HG03064 (cell line): ENCODE measurements around the gene TNN.

Source experiments
- ATAC-seq: cut with Tn5 transposase; IDR thresholded peaks from one replicate; pipeline ENCODE4 v1.9.1; 2021; ENCODE audit warnings: low read depth; ENCODE audit not compliant: unreplicated experiment

TNN gene

DNA sequence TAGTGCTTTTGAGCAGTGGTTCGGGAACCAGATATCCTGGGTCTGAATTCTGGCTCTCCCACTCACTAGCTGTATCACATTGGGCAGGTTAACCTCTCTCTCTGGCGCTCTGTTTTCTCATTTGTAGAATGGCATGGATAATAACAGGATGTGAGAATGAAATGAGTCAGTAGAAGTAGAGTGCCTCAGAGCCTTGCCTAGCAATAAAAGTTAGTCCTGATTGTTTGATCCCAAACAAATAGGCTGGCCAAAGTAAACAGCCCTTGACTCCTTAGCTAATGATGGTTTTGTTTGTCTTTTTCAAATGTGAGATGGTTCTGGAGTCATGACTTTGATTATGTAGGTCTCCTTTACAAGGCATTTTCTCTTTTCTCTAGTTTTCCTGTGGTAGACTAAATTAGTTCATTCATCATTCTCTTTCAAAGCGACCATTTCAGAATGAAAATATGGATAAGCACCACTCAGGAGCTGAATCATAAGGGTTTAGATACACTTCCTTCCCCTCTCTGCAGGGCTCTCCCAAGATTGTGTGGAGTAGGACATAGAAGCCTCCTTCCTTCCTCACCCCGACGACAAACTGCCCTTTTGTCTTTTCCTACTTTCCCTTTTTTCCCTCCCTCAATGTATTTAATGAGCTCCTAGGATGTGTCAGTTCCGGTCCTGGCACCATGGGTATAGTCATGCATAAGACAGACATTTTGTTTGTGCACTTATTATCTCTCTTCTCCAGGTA is 101.8 kb downstream of the TNN start:
- no peak for ATAC-seq

DNA sequence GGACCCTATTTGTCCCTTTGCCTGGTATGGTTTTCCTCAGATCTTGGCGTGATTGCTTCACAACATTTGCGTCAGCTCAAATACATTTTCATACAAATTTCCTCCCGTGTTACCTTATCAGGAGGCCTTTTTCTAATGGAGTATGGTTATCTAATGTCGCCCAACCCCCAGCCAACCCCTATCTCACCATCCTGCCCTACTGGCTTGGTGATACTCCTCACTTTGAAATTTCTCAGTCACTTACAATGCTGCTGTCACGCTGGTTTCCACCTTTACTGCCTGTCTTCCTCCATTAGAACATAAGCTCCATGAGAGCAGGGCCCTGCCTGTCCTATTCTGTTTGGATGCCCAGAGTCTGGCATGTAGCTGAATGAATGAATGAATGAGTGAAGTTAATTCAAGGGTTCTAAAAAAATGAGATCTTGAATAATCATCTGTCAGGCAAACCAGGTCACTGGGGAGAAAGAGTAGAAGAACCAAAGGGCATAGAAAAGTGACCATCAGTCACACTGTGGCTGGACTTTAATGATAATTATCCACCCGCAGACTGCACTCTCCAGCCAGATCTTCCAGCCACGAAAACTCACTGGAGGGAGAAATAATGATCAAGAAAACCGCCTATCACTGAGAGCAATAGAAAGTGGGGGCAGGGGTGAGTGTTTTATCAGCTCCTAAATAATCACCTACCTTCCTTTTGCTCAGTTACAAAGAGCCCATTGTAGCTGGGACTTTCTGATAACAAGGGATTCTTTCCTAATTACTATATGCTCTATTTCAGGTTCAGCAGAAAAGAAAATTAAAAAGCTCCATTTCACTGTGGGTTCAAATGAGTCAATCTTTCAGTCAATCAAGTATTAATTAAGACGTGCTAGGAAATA is 103.6 kb downstream of the TNN start:
- no peak for ATAC-seq

DNA sequence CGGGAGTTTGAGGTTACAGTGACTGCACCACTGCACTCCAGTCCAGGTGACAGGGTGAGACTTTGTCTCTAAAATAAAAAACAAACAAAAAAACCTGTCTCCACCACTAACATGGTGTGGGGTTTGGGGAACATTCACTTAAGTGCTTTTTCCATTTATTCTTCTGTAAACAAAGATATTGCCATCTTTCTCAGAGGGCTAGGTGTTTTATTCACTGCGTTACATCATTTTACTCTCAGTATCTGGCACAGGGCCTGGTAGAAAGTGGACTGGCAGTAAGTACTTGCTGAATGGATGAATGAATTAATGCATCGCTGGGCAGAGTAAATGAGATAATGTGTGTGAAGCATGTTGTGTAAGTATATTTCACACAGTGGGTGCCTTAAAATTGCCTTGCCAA is 104.9 kb downstream of the TNN start:
- no peak for ATAC-seq

DNA sequence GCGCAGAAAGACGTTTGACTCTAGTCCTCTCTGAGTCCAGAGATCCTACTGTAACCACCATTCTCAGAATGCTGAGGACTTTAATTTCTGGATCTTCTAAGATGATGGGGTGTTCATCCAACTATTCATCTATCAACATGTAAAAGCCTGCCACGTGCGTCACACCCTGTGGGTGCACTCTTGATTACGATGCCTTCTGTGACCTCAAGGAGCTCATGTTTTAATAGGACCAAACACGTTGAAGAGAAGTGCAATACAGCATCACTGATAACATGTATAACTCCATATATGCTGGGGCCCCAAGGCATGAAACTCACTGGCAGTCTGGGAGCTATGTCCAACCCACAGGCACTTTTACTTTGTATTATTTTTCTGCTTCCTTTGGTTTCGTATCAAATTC is 105.9 kb downstream of the TNN start:
- no peak for ATAC-seq

DNA sequence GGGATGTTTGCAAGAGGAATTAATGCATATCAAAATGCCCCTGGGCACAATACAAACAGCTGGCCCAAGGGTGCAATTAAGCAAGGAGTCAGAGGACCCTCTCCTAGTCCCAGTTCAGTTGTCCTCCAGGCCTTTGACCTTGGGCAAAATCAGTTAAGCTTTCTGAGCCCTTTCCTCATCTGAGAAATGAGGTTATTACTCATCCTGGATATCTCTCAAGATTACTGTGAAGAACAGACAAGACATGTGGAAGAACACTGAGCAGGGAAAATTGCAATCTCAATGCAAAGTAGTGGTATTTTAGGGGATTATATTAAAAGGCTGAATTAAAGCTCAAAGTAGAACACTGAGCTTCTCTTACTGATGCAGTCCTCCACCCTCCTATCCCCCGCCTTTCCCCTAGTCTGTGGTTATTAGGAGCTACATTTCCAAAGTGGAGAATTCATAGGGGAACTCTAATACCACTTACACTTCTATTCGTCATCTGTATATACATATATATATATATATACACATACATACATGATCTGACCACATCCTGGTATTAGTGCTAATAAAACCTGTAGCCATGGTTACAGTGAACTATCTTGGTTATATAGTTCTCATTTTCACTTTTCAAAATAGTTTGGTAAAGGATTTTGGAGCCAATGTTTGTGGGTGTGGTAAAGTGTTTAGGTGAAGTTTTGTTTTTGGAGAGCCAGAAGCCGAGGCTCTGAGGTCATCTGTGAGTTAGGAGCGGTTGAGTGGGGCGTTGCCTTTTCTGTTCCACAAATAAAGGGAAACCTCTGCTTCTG is 106.9 kb downstream of the TNN start:
- peak; percentile 90 for ATAC-seq

DNA sequence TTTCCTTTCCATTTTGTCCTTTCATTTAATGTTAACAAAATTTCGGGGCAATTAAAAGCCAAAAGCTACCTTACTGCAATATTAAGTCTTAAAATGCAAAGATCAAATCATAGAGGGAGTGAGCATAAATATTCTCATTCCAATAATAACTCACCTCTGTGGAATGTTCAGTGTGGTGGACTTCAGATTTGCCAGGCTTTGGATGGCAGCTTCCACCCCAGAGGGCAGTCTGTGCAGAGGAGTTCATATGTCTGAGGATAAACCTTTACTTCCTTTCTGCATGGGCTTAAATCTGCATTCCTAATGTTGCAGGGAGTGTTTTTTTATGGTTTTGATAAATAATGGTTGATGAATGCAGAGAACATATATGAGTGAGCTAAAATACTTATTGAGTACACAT is 108.6 kb downstream of the TNN start:
- no peak for ATAC-seq

DNA sequence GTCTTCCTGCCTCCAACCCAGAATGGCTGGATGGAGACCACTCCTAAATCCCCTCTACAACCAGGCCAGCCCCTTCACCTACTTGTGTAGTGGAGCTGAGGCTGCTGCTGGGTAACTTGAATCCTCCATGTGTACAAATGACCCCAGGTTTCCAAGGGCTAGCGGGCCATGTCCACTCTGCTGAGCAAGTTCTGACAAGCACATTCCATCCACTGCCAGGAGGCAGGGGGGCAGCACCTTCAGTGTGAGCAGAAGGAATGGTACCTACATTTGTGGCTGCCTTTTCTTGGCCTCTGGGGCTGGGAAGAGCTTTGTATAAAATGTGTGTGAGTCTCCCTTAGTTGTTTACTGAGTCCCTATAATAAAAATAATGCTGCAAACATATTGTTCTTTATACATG is 110.4 kb downstream of the TNN start:
- no peak for ATAC-seq

DNA sequence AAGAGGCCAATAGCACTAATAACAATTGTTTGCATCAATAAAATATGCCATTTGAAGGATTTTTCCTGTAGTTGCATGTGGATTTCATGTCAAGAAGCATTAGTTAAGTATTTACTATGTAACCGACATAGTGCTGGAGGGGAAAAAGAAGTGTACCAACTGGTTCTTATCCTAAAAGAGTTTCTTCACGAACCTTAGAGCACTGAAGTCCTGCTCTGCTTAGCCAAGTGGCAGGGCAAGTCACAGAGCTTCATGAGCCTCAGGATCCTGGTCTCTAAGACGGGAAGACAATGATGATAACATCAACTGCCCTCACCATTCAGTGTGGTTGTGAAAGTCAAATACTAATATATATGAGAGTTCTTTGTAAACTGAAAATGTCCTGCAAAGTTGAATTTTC is 110.8 kb downstream of the TNN start:
- no peak for ATAC-seq

DNA sequence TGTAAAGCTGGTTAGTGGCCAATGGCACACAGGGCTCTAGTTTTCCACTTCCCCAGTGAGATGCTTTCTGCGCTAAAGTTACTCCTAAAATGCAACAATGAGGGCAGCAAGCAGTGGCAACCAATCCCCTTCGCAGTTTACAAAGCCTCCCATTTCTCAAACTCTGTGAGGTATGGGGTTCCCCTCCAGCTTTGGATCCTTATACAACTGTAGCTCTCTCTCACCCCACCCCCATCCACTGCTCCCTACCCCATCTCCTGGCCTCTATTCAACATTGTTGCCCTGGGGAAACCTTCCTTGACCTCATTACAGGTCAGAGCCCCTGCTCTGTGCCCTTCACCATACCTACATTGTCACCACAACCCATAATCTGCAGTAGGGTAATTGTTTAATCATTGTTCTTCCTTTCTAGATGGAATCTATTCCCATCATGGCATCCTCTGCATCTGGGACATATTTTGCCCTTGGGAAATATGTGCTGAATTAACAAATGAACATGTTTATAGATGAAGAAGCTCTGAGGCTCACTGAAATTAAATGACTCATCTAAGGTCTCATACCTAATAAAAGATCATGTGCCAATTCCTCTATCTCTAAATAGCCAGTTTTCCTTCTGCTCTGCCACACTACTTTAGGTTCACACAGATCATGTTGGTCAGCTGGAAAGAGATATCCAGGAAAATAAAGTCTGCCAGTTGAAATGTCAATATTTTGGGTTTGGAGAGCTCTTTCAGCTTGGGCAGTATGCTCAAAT is 112.4 kb downstream of the TNN start:
- ATAC-seq = no peak

DNA sequence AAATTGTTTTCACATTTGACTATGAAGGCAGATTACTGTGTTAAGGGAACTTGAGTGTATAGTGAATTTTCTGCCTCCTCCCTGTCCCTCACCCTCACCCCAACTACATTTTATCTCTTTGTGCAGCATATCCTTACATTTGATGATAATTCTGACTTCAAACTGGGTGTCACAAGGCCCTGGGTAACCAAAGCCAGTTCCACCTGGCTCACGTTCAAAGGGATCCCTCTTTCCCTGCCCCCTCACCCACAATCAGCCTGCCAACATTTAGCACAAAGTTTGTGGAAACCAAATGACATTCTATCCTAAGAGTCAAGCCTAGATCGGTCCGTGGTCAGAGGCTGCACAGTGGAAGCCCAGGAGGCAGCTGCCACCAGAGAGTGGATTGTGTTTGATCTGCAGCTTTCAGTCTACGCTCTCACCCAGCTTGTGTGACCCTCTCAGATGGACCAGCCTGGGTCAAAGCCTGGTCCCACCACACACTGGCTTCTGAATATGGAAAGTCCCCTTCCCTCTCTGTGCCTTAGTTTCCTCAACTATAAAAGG is 114.6 kb downstream of the TNN start:
- ATAC-seq = no peak

DNA sequence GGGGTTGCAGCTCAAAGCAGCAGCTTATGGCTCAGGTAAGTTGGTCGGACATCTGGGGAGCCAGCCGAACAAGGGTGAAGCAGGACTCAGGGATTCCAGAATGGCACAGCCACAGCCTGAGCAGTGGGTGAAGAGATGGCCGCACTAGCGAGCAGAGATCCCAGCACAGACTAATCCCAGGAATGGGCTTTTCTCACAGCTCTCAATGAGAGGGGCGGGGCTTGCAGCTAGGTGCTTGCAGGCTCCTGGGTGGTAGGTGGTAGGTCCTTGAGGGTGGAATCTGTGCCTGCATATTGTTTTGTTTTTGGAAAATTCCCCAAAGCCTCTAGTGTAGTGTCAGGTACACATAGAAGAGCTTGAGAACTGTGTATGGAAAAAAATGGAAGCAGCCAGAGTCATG is 116.0 kb downstream of the TNN start:
- ATAC-seq = no peak

DNA sequence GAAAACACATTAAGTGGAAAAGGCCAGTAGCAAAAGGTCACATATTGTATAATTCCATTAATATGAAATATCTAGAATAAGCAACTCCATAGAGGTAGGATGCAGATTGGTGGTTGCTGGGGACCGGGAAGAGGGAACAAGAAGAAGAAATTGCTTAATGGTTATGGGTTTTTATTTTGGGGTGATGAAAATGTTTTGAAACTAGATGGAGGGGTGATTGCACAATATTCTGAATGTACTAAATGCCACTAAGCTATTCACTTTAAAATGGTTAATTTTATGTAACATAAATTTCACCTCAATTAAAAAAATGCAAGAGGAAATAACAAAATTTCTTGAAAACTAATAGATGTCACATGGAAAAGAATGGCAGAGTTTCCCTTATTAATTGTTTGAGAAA is 118.3 kb downstream of the TNN start:
- no peak for ATAC-seq

DNA sequence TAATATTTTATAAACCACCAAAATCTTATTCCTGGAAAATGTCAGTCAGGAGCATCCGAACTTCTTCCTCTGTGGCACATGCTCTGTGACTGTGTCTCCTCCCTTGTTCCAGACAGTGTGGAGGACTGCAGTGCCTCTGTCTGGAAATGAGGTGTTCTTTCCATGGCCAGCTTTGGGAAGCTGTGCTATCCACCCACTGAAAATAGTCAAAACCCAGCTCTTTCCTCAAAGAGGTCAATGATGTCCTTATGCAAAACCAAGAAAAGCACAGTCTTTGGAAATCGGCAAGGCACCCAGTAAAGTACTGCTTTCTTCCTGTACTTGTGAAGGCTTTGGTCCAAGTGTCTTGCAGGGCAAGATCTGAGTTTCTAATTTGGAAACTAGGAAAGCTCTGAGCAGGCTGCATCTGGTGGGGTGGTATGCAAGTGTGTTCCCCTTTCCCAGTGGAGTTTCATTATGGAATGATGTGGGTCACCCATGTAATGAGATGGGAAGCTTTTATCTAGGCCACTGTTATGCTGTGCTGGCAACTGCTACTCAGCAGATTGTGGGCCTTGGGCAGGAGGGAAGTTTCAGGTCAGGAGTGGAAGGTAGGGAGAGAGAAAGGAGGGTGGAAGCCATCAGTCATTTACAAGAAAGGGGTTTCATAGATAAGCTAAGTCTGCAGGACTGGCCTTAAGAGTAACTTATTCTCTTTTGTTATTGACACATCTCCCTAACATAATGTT is 119.0 kb downstream of the TNN start:
- ATAC-seq = no peak

DNA sequence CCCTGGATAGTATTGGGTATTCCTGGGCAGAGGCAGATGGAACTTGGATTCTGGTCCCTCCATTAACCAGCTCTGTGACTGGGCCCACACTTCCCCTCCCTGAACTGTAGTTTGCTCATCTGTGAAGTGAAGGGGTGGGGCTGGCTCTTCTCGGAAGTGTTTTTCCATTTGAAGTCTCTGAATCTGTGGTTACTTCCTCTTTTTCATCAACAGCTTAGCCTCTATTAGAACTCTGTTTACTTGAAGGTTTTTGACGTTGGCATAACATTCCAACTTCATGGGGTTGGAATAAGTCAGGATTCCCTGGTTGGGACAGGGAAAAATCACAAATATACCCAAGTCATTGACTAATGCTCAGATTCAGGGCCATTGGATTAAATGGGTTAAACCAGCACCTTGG is 121.3 kb downstream of the TNN start:
- peak; percentile 61 for ATAC-seq

DNA sequence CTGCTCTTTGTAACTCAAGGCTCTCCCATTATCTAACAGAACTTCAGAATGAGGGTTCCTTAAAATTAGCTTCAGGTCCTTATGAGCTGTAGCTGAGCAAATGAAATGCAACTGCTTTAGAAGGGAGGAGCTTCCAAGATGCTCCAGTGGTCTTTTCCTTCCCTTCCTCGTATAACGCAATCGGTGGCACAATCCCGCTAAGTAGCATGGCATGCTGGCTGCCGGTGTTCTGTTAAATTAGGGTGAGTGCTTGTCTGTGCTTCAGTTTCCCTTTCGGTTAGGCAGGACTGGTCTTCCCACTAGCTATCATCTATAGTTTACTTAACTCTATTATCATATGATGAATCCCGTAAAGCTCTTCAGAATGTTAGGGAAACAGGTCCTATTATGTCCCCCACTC is 124.0 kb downstream of the TNN start:
- ATAC-seq = peak; percentile 28

DNA sequence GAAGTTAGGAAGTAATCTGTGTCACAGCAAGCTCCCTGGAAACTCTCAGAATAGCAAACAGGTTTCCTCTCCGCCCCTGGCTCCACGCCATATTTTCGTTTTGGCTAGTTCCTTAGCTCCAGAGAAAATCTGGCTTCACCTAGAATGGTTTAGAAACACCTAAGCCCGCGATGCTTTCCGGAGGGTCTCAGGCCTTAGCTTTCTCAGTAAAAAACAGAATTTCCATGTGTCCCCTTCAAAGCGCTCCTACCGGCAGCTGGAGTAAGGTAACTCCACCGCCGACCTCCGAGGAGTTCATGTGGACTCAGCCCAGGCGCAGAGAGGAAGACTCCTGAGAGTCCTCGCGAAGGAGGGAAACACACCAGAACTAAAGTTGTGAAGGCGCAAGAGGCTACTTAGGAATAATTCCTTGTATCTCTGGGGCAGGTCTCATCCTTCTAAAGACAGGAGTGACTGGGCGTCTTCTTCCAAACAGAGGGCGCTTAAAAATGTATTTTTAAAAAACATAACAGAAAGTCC is 124.5 kb downstream of the TNN start:
- ATAC-seq = no peak

DNA sequence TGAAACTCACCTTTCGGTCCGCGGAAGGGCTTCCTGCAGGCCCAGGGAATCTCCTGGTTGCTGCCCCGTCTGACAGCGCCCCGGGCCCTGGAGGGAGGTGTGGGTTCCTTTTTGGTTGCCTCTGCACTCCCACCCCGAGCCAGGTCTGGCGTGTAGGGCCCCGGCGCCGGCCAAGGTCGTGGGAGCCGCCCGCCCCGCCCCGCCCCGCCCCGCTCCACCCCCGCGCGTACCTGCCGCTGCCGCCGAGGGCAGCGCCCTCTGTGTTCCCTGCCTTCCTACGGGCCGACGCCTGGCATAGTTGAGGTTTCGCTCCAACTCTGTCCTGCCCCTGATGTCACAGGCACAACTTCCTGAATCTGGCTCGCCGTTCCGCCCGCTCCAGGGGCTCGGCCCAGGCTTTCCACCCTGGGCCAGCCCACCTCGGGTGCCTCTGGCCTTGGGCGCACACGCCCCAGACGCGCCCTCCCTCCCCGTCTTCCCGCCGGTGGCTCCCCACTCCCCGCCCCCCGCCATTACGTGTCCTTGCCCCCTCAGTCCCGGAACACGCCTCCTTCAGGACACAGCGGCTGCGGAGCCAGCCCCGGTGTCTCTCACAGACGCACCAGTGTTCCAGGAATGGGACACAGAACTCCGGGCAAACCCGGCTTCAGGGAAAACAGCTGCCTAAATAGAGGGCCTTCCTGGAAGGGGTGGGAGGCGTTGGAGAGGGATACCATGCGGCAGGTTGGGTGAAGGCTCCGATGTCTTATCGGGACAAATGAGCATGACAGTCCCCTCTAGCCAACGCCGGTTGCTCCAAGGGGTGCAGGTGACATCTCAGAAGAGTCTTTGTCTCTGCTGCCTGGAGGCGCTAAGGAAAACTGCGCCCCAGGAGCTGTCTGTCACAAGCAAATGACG is 125.2 kb downstream of the TNN start, which contains the start of gene KIAA0040:
Gene KIAA0040, minus strand, starts transcription at position 147 of the 897 bp plus-strand sequence. CDS start 31,763 bp downstream, outside the sequence.
- peak; percentile 47 for ATAC-seq

DNA sequence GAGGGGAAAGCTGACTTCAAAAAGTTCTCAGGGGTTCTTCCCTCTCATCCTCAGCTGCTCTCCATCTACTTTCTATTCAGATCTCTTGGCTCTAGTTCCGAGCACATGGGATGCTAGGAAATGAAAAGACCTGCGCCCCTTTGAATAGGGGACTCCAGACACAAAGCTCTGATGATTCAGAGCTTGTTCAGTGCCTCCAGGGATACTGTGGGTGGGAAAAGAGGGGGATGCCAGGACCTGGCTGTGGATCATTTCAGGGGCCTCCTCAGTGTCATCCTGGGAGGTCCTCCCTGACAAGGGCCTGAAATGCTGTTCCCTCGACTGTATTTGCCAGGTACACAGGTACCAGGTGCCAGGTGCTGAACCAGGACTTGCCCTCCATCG is 125.9 kb downstream of the TNN start:
- ATAC-seq = no peak
